ENCODE results near the gene LRMDA. TPM values are rescaled to one million over a fixed set of nuclear protein-coding genes. Genes with fewer than 3 reads are reported as not detected.

LRMDA gene
- total and polyA plus RNA-seq, 4 donors = 12.1 to 40.8 (median 21.6) TPM

GRCh38 chr10:75640803-75641202, 209.4 kb downstream of the LRMDA start:
- Histone ChIP-seq H3K9me3 (ENCODE audit: control insufficient read depth in 4 of 4, insufficient read depth in 3 of 4, low read length in 3 of 4) (no peaks in the 10 kb centered on the region), H3K36me3 (ENCODE audit: control insufficient read depth in 4 of 4, insufficient read depth in 4 of 4, low read length in 4 of 4) (no peaks in the 10 kb centered on the region), H3K4me1 (ENCODE audit: control insufficient read depth in 5 of 5, insufficient read depth in 5 of 5, low read length in 5 of 5) (peaks cover 0 to 1% (median 0%) of the 10 kb centered on the region in 5 donors), H3K9ac (ENCODE audit: insufficient read depth in 1 of 2, low read length in 2 of 2) (no peak overlapping the region), H3K27me3 (ENCODE audit: control insufficient read depth in 3 of 3, insufficient read depth in 3 of 3, low read length in 2 of 3) (no peaks in the 10 kb centered on the region), H3K4me3 (no peak overlapping the region), H3K27ac (ENCODE audit: low read depth in 1 of 2, low read length in 1 of 2) (no peak overlapping the region)
- no peak for TF ChIP-seq CTCF (IDR thresholded peaks at IDR 0.05; ENCODE audit: control extremely low read depth, extremely low read depth)
- no peak for DNase-seq
- peak; percentile 65 for ATAC-seq (ENCODE audit: insufficient read depth, low FRiP score)
- WGBS, 2 donors = 72 to 100% methylated on average over 1 of the region's 1 CpG

- Histone ChIP-seq H3K9ac (ENCODE audit: insufficient read depth in 1 of 2, low read length in 2 of 2) (no peak overlapping the region), H3K9me3 (ENCODE audit: control insufficient read depth in 4 of 4, insufficient read depth in 3 of 4, low read length in 3 of 4) (no peaks in the 10 kb centered on the region), H3K4me3 (no peak overlapping the region), H3K36me3 (ENCODE audit: control insufficient read depth in 4 of 4, insufficient read depth in 4 of 4, low read length in 4 of 4) (no peaks in the 10 kb centered on the region), H3K27ac (ENCODE audit: low read depth in 1 of 2, low read length in 1 of 2) (no peak overlapping the region), H3K27me3 (ENCODE audit: control insufficient read depth in 3 of 3, insufficient read depth in 3 of 3, low read length in 2 of 3) (no peaks in the 10 kb centered on the region), H3K4me1 (ENCODE audit: control insufficient read depth in 5 of 5, insufficient read depth in 5 of 5, low read length in 5 of 5) (peaks cover 0 to 18% (median 6%) of the 10 kb centered on the region in 5 donors)
- WGBS, 2 donors = 94 to 99% methylated on average over 2 of the region's 2 CpGs
- ATAC-seq (ENCODE audit: insufficient read depth, low FRiP score) (no peak), DNase-seq (no peak)
- no peak for TF ChIP-seq CTCF (IDR thresholded peaks at IDR 0.05; ENCODE audit: control extremely low read depth, extremely low read depth)
Observed at GRCh38 chr10:75643405-75643804, 212.0 kb downstream of the LRMDA start.

GRCh38 chr10:75643944-75644692, 212.7 kb downstream of the LRMDA start:
- ATAC-seq (ENCODE audit: insufficient read depth, low FRiP score) = no peak
- no peak overlapping the region for H3K4me3 ChIP-seq
- no peak for TF ChIP-seq CTCF (IDR thresholded peaks at IDR 0.05; ENCODE audit: control extremely low read depth, extremely low read depth)

More at GRCh38 chr10:75643944-75644692, 212.7 kb downstream of the LRMDA start:
- Histone ChIP-seq H3K9me3 (ENCODE audit: control insufficient read depth in 4 of 4, insufficient read depth in 3 of 4, low read length in 3 of 4) (no peaks in the 10 kb centered on the region), H3K36me3 (ENCODE audit: control insufficient read depth in 4 of 4, insufficient read depth in 4 of 4, low read length in 4 of 4) (no peaks in the 10 kb centered on the region), H3K27ac (ENCODE audit: low read depth in 1 of 2, low read length in 1 of 2) (no peak overlapping the region), H3K9ac (ENCODE audit: insufficient read depth in 1 of 2, low read length in 2 of 2) (no peak overlapping the region), H3K4me1 (ENCODE audit: control insufficient read depth in 5 of 5, insufficient read depth in 5 of 5, low read length in 5 of 5) (peaks cover 0 to 18% (median 9%) of the 10 kb centered on the region in 5 donors), H3K27me3 (ENCODE audit: control insufficient read depth in 3 of 3, insufficient read depth in 3 of 3, low read length in 2 of 3) (no peaks in the 10 kb centered on the region)
- WGBS, 2 donors = 80 to 85% methylated on average over 5 of the region's 5 CpGs
- no peak for DNase-seq

All from lung (tissue), 12 donors.